TTC549 (cell line): Measurements from ENCODE around the gene ATP4A.
"Not testable (repeated sequence)": the region's sequence is repeated elsewhere in the genome, so short reads cannot be mapped to it uniquely, and the experiment has no call there.

Source experiments
- FAIRE-seq: peaks from 2 replicates; lab custom pipeline; 2012; peaks lifted over from hg19 to GRCh38; lab: Jason Lieb, UNC

Gene ATP4A

DNA sequence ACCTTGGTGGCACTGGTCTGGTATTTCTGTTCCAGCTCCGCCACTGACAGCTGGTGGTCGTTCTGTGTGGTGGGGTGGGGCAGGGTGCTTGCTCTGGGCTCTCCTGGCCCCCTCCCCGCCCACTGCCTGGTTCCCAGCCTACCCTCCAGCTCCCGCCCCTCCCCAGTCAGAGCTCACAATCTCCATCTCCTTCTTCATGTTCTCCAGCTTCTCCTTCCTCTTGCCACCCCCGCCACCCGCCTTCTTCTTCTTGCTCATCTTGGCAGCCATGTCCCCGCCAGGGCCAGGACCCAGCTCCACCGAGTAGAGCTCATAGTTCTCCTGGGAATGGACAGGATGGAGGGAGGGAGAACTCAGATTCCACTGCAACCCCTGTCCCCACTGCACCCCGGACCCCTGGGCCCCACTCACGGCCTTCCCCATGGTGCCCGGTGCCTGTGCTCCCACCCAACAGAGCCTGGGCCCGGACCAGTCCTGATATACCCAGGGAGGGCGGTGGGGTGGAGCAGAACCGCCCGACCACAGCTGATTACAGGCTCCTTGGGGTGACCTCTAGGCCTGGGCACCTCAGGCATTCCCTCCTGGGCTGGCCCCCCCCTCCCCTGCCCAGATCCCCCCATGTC, at the start of gene ATP4A:
Gene ATP4A, minus strand, starts transcription at position 452 of the 623 bp plus-strand sequence. Its CDS starts 29 bp downstream, at position 423.
- FAIRE-seq: no peak

DNA sequence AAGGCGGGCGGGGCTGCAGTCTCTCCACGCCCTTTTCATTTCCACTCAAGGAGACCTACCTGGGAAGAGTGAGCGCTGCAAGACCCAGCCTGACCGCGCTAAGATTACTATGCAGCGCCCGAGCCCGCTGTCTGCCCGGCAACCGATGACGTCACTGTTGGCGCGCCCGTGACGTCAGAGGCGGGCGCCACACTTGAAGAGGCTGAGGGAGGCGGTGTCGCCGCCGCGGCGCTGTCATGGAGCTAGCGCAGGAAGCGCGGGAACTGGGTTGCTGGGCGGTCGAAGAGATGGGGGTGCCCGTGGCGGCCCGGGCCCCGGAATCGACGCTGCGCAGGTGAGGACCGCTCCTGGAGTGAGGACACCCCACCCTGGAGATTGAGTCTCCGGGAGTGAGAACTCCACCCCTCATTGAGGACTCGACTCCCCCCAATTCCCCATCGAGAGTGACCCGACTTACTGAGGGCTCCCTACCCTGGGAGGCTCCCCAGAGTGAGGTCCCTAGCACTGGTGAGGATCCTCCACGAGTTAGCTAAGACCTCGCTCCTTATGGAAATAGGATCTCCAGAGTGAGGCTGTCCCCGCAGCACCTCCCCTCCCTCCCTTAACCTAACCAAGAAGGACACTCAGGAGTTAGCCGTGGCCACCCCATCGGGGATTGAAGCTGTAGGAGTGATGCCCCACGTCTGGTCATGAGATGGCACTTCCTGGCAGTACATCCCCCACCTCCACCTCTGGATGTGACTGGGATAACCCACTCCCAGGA, 49.3 kb upstream of the ATP4A start, which contains the start of gene HAUS5:
Gene HAUS5, plus strand, starts transcription at position 177 of the 763 bp plus-strand sequence. Its CDS starts 60 bp downstream, at position 237.
- FAIRE-seq: peak; percentile 36

DNA sequence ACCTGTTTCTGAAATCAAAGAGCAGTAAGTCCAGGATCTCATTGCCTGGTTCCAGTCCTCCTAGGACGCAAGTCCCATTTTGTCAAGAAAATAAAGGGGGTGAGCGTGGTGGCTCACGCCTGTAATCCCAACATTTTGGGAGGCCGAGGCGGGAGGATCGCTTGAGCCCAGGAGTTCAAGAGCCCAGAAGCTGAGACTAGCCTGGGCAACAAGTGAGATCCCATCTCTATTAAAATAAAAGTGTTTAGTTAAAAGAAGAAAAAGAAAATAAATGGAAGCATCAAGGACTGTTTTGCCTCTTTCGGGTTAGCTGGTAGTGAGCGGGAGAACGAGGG, 48.7 kb upstream of the ATP4A start:
- no peak for FAIRE-seq

DNA sequence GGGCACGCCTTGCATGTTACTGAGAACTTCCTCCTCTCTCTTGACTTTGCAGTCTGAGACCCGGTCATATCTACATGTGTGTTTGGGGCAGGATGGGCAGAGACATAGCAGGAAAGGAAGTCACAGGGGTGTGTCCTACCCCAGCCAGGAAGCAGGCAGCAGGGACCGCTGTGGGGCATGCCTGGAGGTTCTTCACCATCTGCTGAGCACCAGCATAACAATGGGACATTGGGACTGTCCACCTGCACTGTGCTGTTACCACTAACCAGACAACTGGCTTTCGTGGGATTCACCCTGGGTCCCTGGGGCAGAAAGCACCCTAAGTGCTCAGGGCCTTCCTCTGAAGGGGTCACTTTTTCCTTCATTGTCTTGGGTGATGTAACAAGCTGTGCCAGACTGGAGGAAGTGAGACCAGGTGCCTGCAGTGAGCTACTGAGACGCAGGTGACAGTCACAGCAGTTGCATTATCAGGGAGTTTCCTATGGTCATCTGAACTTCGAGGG, 46.4 kb upstream of the ATP4A start:
- no peak for FAIRE-seq

DNA sequence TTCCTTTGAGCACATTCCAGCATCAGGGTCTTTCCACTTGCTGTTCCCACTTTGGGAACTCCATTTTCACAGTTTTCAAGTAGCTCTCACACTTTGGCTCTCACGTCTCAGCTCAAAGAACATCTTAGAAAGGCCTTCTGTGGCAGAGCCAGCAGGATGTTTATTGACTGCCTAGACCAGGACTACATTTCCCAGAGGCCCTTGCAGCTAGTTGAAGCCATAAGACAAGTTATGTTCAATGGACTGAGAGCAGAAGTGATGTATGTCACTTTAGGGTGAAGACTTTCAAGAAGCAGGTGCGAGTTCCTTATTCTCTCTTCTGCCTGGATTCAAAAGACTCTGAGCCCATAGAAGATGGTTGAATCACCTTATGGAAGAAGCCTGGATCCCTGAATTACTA, 44.8 kb upstream of the ATP4A start:
- FAIRE-seq: no peak

DNA sequence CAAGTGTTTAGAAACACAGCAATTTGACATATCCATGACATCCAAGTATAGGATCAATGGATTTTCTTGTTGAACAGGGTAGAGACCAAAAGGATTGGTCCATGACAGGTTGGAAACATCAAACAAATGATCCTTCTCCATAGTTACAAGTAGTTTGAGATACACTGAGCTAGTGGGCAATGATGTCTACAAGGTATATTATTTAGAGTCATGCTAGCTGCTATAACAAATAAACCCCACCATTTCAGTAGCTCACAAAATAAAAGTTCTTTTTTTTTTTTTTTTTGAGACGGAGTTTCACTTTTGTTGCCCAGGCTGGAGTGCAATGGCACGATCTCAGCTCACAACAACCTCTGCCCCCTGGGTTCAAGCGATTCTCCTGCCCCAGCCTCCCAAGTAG, 44.2 kb upstream of the ATP4A start:
- no peak for FAIRE-seq

DNA sequence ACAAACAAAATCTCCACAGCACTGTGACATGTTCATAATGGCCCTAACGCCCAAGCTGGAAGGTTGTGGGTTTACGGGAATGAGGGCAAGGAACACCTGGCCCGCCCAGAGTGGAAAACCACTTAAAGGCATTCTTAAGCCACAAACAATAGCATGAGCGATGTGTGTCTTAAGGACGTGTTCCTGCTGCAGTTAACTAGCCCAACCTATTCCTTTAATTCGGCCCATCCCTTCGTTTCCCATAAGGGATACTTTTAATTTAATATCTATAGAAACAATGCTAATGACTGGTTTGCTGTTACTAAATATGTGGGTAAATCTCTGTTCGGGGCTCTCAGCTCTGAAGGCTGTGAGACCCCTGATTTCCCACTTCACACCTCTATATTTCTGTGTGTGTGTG, 43.7 kb upstream of the ATP4A start:
- not testable (repeated sequence) for FAIRE-seq

DNA sequence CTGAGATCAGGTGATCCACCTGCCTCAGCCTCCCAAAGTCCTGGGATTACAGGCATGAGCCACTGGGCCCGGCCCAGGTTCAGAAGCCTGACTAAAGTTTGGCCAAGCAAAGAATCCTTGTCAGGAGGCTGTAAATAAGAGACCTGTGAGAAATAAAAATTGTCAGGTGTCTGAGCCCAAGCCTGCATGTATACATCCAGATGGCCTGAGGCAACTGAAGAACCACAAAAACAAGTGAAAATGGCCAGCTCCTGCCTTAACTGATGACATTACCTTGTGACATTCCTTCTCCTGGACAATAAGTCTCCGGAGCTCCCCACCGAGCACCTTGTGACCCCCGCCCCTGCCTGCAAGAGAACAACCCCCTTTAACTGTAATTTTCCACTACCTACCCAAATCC, 41.0 kb upstream of the ATP4A start:
- FAIRE-seq: not testable (repeated sequence)

DNA sequence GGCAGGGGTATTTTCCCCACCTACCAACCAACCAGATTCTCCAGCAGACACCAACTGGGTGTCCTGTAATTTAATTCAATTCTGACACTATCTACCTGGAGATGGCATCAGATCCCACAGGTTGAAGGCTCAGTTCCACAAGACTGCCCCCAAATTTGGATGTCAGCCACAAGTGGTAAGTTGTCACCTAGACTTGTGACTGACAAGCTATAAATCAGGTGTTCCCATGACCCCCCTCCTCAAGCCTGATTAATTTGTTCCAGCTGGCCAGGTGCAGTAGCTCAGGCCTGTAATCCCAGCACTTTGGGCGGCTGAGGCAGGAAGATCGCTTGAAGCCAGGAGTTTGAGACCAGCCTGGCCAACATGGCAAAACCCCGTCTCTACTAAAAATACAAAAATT, 38.5 kb upstream of the ATP4A start:
- no peak for FAIRE-seq

DNA sequence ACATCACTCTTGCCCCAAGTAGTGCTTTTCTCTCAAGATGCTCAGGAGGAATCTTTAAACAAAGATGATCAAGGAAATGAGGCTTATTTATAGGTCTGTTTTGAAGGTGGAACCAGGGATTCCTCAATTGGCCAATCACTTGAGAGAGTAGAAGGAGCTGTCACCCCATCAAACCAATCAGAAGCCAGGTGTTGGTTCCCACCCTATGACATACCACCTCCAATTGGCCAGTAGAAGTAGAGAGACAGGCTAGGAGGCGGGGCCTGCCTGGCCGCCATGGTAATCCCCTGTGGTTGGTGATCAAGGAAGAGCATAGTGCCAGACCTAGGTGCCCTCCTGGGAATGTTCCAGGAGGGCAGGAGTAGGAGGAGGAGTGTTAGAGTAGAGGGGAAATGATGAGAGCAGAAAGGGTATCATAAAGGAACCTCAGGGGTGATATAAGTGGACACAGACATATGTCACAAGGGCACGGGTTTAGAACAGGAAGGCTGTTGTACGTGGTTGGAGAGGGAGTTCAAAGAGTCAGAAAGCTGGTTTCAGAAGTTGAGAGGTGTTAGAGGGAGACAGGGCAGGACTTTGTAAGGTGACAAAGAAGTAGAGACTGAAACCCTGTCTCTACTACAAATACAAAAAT, 33.0 kb upstream of the ATP4A start:
- FAIRE-seq: no peak

DNA sequence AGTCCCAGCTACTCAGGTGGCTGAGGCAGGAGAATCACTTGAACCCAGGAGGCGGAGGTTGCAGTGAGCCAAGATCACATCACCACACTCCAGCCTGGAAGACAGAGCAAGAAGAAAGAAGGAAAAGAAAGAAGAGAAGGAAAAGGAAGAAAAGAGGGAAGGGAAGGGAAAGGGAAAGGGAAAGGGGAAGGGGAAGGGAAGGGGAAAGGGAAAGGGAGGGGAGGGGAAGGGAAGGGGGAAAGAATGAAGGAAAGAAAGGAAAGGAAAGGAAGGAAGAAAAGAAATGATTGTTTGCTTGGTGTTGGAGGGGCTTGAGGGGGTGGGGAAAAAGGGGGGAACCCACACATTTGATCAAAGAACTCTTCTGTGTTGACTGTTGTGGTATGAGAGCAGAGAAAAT, 32.5 kb upstream of the ATP4A start:
- no peak for FAIRE-seq

DNA sequence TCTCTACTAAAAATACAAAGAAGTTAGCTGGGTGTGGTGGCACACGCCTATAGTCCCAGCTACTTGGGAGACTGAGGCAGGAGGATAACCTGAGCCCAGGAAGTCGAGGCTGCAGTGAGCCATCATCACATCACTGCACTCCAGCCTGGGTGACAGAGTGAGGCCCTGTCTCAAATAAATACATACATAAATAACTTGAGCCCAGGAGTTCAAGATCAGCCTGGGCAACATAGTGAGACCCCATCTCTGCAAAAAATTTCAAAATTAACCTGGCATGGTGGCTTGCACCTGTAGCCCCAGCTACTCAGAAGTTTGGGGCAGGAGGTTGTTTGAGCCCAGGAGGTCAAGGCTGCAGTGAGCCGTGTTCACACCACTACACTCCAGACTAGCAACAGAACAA, 31.6 kb upstream of the ATP4A start:
- FAIRE-seq: not testable (repeated sequence)

DNA sequence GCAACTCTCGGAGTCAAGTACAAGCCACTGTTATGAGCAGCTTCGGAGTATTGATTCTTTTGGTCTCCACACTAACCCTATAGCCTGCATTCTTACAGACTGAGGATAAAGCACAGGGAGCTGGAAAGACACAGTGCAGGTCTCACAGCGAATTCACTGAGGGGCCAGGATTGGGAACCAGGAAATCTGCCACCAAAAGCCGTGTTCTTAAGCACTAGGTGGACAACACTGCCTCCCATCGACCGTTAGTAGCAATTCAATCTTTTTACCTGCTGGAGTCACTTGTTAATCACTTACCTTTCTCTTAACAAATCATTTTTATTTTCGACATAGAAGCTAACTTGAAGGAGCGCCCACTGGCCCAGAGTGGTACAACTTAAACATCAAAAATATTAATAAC, 28.8 kb upstream of the ATP4A start:
- FAIRE-seq: no peak

DNA sequence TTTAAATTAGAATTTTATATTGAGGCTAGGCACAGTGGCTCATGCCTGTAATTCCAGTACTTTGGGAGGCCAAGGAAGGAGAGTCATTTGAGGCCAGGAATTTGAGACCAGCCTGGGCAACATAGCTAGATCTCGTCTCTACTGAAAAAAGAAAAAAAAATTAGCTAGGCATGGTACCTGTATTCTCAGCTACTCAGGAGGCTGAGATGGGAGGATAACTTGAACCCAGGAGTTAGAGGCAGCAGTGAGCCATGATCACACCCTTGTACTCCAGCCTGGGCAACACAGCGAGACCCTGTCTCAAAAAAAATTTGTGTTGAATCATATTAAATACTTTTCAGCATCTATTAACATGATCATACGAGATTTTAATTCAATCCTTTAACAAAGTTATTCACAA, 27.4 kb upstream of the ATP4A start:
- no peak for FAIRE-seq

DNA sequence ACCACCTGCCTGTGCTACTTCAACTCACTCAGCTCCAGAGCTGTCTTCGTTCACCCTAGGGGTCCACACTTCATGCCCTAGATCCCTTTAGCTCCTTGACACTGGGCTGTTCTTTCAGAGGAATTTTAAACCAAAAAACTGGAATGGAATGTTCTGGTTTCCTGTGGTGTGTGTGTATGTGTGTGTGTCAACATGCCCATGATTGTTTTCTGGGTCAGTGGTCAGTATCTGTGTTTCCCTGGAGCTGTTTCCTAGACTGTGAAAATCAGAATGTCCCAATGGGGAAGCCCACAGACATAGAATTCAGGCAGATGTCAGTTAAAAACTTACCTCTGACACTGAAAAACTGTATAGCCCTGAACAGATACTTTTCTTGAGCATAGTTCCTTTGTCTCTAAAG, 23.9 kb upstream of the ATP4A start:
- FAIRE-seq: no peak

DNA sequence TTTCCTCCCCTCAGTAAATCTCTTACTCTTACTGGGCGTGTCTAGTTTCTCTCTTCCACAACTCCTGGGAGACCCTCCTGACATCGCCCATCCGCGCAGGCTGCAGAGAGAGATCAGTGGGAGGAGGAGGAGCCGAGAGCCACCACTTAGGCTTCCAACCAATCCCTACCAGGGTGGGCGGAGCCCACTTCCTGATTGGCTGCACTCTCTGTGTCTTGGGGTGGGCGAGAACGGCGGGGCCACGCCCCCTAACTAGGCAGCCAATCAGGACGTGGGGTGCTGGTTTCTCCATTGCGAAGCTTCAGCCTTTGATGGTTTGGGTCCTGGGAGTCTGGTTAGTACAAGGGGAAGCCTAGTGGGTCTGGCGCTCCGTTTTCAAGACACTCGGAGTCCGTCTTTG, 22.4 kb upstream of the ATP4A start, which contains the start of gene PMIS2:
Gene PMIS2, plus strand, starts transcription at position 326 of the 400 bp plus-strand sequence. CDS start 87 bp downstream, outside the sequence.
- no peak for FAIRE-seq

DNA sequence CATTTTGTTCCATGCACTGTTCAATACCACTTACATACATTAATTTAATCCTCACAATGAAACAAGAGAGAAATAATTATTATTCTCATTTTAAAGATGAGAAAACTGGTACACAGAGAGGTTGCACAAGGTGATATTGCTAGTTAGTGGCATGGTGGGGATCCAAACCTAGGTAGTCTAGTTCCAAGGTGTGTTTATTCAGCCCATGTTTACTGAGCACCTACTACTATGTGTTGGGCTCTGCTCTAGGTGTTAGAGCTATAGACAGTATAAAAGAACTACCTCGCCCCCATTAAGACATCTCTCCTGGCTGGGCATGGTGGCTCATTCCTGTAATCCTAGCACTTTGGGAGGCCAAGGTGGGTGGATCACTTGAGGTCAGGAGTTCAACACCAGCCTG, 19.3 kb upstream of the ATP4A start:
- no peak for FAIRE-seq

DNA sequence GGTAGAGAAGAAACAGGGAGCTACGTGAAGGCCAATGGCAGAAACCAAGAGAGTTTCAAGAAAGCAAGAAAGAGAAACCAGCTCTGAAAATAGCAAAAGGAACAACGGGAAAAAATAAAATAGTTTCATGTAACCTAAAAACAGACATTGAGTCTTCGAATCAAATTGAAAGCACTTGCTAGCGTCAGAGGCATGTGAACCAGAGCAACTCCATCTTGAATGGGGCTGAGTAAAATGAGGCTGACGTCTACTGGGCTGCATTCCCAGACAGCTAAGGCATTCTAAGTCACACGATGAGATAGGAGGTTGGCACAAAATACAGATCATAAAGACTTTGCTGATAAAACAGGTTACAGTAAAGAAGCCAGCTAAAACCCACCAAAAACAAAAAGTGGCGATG, 15.2 kb upstream of the ATP4A start:
- no peak for FAIRE-seq

DNA sequence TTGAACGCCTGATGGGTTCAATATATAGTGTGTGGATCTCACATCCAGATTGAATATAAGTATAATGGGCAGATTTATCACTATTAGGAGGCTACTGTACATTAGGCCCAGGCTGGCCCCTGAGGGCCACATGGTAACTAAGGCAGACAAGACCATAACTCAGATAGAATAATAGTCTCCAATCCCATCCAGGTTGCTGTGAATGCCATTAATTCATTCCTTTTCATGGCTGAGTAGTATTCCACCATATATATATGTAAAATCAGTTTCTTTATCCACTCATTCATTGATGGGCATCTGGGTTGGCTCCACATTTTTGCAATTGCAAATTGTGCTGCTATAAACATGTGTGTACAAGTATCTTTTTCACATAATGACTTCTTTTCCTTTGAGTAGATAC, 14.5 kb upstream of the ATP4A start:
- FAIRE-seq: no peak

DNA sequence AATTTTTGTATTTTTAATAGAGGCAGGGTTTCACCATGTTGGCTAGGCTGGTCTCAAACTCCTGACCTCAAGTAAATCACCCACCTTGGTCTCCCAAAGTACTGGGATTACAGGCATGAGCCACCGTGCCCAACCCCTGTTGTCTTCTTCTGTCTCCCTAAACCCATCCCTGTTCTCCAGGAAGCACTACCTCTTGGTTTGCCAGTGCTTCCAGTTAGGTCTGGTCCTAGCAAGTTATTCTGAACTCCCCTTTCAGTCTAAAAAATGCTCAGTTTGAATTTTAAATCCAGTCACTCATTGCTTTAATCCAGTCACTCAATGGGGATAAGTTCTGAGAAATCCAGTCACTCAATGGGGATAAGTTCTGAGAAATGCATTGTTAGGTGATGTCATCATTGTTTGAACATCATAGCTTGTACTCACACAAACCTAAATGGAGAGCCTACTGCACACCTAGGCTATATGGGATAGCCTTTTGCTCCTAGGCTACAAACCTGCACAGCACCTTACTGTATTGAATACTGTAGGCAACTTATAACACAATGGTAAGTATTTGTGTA, 8.0 kb upstream of the ATP4A start:
- FAIRE-seq: no peak

DNA sequence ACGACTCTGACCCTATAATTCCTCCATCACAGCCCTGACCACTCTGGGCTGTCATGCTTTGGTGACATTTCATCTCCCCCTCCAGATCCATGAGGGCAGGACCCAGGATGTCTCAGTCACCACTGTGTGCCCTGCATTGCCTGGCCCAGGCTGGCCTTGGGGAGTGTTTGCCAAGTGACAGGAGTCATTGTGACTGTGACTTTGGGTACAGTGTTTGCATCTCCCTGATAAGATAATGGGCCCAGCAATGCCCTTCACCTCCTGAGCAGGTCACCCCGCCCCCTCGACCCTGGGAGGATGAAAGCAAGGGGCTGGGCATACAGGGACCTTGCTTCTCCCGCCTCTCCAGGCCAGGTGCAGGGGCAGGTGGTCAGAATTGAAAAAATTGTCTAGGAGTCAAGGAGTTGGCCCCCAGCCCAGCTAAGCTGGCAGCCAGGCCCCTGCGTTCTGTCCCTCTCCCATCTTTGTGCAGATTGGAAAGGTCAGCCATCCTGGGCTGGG, 5.9 kb upstream of the ATP4A start:
- FAIRE-seq: no peak

DNA sequence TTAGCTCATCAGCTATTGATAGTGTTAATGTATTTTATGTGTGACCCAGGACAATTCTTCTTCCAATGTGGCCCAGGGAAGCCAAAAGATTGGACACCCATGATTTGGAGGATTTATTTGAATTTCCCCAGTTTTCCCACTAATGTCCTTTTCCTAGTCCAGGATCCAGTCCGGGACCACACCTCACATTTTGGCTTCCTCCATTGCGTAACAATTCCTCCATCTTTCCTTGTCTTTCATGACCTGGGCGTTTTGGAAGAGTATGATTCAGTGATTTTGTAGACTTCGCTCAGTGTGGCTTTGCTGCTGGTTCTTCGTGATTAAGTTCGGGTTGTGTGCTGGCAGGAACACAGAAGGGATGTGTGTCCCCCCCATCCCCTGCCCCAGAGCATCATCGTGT, 3.3 kb upstream of the ATP4A start:
- FAIRE-seq: no peak
